Rectal smooth muscle tissue (tissue), 1 donor: Measurements from ENCODE around the gene OLR1.

ENCODE experiments used
- H3K27ac ChIP-seq: one replicate; pipeline ENCODE4 v1.7.0; 2013; ENCODE audit warnings: low read depth, low read length, inconsistent platforms
- H3K27me3 ChIP-seq: one replicate; pipeline ENCODE4 v1.7.0; 2013; ENCODE audit warnings: low read length; ENCODE audit not compliant: control insufficient read depth, insufficient read depth
- H3K36me3 ChIP-seq: one replicate; pipeline ENCODE4 v1.7.0; 2013; ENCODE audit warnings: low read length; ENCODE audit not compliant: control insufficient read depth, insufficient read depth
- H3K4me1 ChIP-seq: one replicate; pipeline ENCODE4 v1.7.0; 2013; ENCODE audit warnings: low read length; ENCODE audit not compliant: control insufficient read depth, insufficient read depth
- H3K4me3 ChIP-seq: one replicate; pipeline ENCODE4 v1.7.0; 2013; ENCODE audit warnings: low read length
- H3K9ac ChIP-seq: one replicate; pipeline ENCODE4 v1.7.0; 2013; ENCODE audit warnings: low read length

The OLR1 gene

DNA sequence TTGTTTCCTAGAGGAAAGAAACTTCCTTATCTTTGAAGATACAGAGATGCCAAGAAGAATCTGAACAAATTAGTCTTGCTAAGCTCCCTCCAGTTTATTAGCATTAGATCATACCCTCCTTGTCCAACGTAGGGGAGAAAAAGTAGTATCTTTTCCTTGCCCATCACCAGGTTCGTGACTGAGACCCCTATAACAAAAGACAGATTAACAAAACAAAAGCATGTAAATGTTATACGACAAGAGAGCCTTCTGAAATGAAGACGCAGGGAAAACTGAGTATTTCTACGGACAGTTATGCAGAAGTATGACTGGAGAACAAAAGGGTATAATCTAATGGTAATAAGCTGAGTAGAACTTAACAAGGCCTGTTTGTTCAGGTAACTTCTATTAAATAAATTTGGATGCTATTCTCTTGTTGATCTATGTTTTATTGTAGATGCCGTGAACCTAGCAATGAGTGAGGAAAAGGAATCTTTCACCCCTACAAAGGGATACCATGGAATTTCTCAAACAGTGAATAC is 39.0 kb downstream of the OLR1 start:
- Histone ChIP-seq H3K9ac (no peak overlapping the region), H3K36me3 (no peaks in the 10 kb centered on the region), H3K4me3 (no peak overlapping the region), H3K27ac (no peak overlapping the region), H3K4me1 (no peaks in the 10 kb centered on the region), H3K27me3 (no peaks in the 10 kb centered on the region)

DNA sequence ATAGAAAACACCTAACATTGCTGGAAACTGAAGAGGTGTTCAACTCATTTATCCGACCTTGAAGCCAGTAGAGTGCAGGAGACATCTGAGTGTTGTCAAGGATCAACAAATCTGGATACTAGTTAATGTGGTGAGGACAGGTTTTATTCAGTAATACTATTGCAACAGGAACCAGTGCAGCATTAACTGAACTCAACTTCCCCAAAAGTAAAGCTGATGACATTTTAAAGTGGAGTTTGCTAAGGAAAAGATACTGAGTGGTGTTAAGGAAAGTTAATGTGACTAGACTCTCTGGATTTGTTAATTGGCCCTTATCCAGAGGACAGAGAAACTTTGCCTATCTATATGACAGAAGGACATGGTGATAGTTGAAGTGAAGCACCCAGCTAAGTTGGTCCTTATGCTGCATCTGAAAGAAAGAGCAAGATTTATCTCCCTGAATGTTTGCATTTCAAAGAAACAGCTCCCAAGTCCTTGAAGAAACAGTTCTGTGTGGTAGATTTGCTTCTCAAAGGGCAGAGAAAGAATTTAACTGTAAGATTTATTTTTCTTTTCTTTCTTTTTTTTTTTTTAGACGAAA is 40.7 kb downstream of the OLR1 start:
- H3K4me1 ChIP-seq = no peaks in the 10 kb centered on the region
- no peak overlapping the region for H3K9ac ChIP-seq
- no peaks in the 10 kb centered on the region for H3K36me3 ChIP-seq
- no peak overlapping the region for H3K27ac ChIP-seq
- no peaks in the 10 kb centered on the region for H3K27me3 ChIP-seq
- no peak overlapping the region for H3K4me3 ChIP-seq

DNA sequence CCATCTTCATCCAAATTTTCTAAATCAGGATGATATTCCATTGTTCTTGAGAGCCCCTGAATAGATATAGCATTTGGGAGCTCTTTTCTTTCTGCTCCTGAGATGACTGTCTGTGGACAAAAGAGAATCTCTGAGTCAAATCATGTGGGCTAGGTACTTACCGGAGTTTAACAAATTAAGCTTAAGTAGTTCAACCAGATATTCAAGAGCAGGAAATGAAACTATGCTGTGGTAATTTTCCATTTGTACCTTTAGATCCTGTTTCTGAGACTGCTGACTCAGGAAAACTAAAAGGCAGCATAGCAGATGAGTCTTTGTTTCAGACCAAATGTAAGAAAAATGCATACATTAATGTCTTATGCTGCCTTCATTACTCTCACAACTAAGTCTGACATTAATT is 41.9 kb downstream of the OLR1 start, which contains the start of gene CLEC7A:
Gene CLEC7A, minus strand, starts transcription at position 158 of the 400 bp plus-strand sequence. Its CDS starts 117 bp downstream, at position 41.
- no peak within 1 kb of the TSS for H3K27ac ChIP-seq
- no peak within 1 kb of the TSS for H3K9ac ChIP-seq
- H3K4me1 ChIP-seq = no peaks in the 10 kb centered on the region
- no peaks in the 10 kb centered on the region for H3K27me3 ChIP-seq
- no peaks in the 10 kb centered on the region for H3K36me3 ChIP-seq
- no peak within 1 kb of the TSS for H3K4me3 ChIP-seq

- H3K27me3 ChIP-seq = no peaks in the 10 kb centered on the region
- no peak overlapping the region for H3K9ac ChIP-seq
- no peaks in the 10 kb centered on the region for H3K4me1 ChIP-seq
- no peak overlapping the region for H3K27ac ChIP-seq
- H3K36me3 ChIP-seq = no peaks in the 10 kb centered on the region
- no peak overlapping the region for H3K4me3 ChIP-seq
Measured at GRCh38 chr12:10128687-10129086, 43.2 kb downstream of the OLR1 start.

DNA sequence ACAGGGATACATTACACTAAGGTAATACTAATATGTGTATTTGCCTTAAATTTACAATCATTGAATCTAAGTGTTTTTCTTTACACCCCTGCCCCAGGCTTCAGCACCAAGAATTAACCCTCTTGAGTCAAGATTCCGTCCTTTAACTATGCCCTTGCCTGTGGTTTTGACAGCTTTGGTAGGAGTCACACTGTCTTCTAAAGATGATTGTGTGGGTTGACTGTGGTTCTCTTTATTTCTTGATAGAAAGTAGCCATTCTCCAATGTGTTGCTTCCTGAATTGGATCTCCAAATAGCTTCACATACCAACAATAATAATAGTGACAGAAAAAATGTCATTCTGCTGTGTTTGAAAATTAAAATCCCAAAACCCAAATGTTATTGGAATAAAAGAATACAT is 45.5 kb downstream of the OLR1 start:
- Histone ChIP-seq H3K36me3 (no peaks in the 10 kb centered on the region), H3K4me3 (no peak overlapping the region), H3K9ac (no peak overlapping the region), H3K27me3 (no peaks in the 10 kb centered on the region), H3K27ac (no peak overlapping the region), H3K4me1 (no peaks in the 10 kb centered on the region)

DNA sequence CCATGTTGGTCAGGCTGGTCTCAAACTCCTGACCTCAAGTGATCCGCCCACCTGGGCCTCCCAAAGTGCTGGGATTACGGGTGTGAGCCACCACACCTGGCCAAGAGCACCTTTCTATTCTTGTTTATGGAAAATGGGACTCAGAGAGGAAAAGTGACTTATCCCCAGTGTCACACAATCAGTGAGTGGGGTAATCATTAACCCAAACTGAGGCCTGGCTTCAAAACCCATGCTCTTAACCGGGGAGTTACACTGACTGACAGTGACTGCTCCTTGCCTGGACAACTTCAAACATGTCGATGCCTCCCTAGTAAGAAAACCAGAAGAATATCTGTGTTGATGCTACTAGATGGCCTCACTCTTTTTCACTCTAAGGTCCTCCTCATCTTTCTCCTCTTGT is 49.2 kb downstream of the OLR1 start:
- Histone ChIP-seq H3K27ac (no peak overlapping the region), H3K4me1 (no peaks in the 10 kb centered on the region), H3K27me3 (no peaks in the 10 kb centered on the region), H3K9ac (no peak overlapping the region), H3K4me3 (no peak overlapping the region), H3K36me3 (no peaks in the 10 kb centered on the region)

GRCh38 chr12:10121278-10121677 is 50.7 kb downstream of the OLR1 start:
- Histone ChIP-seq H3K4me1 (no peaks in the 10 kb centered on the region), H3K36me3 (no peaks in the 10 kb centered on the region), H3K27ac (no peak overlapping the region), H3K27me3 (no peaks in the 10 kb centered on the region), H3K9ac (no peak overlapping the region), H3K4me3 (no peak overlapping the region)

DNA sequence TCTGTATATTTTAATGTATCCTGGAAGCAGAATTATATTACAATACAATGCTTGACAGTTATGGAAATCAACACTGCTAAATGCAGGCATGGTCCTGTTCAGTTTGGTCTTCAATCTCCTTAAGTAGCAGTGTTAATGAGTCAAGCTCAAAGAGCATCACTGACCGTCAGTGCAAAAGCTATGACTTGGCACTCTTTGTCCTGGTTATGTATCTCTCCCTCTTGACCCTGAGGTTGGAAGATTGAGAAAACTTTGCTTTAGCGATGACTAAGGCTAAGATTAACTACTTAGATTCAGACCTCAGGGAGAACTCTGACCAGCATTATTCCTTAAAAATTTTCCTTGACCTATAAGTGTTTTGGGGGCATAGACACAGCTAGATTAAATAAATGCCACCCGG is 52.9 kb downstream of the OLR1 start:
- H3K36me3 ChIP-seq = no peaks in the 10 kb centered on the region
- no peaks in the 10 kb centered on the region for H3K4me1 ChIP-seq
- no peak overlapping the region for H3K4me3 ChIP-seq

GRCh38 chr12:10115890-10116289 is 56.0 kb downstream of the OLR1 start:
- no peaks in the 10 kb centered on the region for H3K4me1 ChIP-seq
- no peaks in the 10 kb centered on the region for H3K36me3 ChIP-seq
- H3K27ac ChIP-seq = no peak overlapping the region
- H3K4me3 ChIP-seq = no peak overlapping the region
- H3K9ac ChIP-seq = no peak overlapping the region
- H3K27me3 ChIP-seq = no peaks in the 10 kb centered on the region

More for the DNA sequence above, 52.9 kb downstream of the OLR1 start:
- Histone ChIP-seq H3K27ac (no peak overlapping the region), H3K9ac (no peak overlapping the region), H3K27me3 (no peaks in the 10 kb centered on the region)

- H3K4me3 ChIP-seq = no peak overlapping the region
- H3K27me3 ChIP-seq = no peaks in the 10 kb centered on the region
- no peak overlapping the region for H3K9ac ChIP-seq
Measured at GRCh38 chr12:10115311-10115710, 56.6 kb downstream of the OLR1 start.

DNA sequence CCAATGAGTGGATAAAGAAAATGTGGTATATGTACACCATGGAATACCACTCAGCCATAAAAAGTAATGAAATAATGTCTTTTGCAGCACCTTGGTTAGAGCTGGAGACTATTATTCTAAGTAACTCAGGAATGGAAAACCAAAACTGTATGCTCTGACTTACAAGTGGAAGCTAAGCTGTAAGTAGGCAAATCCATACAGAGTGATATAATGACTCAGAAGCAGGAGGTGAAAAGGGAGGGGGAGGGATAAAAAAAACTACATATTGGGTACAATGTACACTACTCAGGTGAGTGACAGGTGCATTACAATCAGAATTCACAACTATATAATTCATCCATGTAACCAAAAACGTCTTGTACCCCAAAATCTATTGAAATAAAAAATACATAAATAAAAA is 58.0 kb downstream of the OLR1 start:
- Histone ChIP-seq H3K4me1 (no peaks in the 10 kb centered on the region), H3K36me3 (no peaks in the 10 kb centered on the region), H3K27ac (no peak overlapping the region), H3K27me3 (no peaks in the 10 kb centered on the region), H3K4me3 (no peak overlapping the region), H3K9ac (no peak overlapping the region)

More at GRCh38 chr12:10115311-10115710, 56.6 kb downstream of the OLR1 start:
- H3K27ac ChIP-seq = no peak overlapping the region
- H3K4me1 ChIP-seq = no peaks in the 10 kb centered on the region
- H3K36me3 ChIP-seq = no peaks in the 10 kb centered on the region

GRCh38 chr12:10113075-10113474 is 58.9 kb downstream of the OLR1 start:
- Histone ChIP-seq H3K27ac (no peak overlapping the region), H3K9ac (no peak overlapping the region), H3K36me3 (no peaks in the 10 kb centered on the region), H3K4me3 (no peak overlapping the region), H3K27me3 (no peaks in the 10 kb centered on the region), H3K4me1 (no peaks in the 10 kb centered on the region)

DNA sequence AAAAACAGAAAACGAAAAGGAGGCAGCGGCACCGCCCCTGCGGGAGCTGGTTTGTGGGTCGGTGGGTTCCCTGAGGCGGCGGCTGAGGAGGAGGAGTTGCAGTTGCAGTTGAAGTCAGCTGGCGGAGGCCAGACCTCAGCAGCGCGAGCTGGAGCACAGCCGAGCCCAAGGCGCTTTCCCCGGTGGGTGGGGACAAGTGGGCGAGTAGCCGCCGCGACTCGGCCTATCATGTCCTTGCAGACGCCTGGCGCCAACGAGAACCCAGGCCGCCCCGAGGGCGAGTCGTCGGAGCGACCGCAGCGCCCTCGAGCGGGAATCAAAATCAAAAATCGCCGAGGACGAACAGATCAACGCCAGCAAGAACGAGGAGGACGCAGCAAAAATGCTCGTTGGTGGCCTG is 60.5 kb downstream of the OLR1 start:
- no peak overlapping the region for H3K4me3 ChIP-seq
- no peaks in the 10 kb centered on the region for H3K4me1 ChIP-seq
- H3K9ac ChIP-seq = no peak overlapping the region
- H3K27ac ChIP-seq = no peak overlapping the region
- no peaks in the 10 kb centered on the region for H3K36me3 ChIP-seq
- no peaks in the 10 kb centered on the region for H3K27me3 ChIP-seq
